Chondrocyte (in vitro differentiated cells): ENCODE data around the gene TMC4. TPM values are rescaled to one million over a fixed set of nuclear protein-coding genes. Genes with fewer than 3 reads are reported as not detected.
A peak's percentile ranks its signal among the peaks of the same experiment; 100 is the strongest.

ENCODE experiments used
- DNase-seq: peaks from one replicate; pipeline ENCODE4 v3.0.0; 2021; ENCODE audit warnings: mixed read lengths, low spot score
- H3K27ac Mint-ChIP-seq: one replicate; pipeline ENCODE4 v1.8.0; 2021; ENCODE audit warnings: mild to moderate bottlenecking, moderate library complexity, mixed read lengths; ENCODE audit not compliant: unreplicated experiment
- H3K27me3 Mint-ChIP-seq: 2 replicates; pipeline ENCODE4 v1.8.0; 2021; ENCODE audit warnings: low read depth, mixed read lengths
- H3K36me3 Mint-ChIP-seq: 2 replicates; pipeline ENCODE4 v1.8.0; 2021; ENCODE audit warnings: low read depth, mixed read lengths
- H3K4me1 Mint-ChIP-seq: 2 replicates; pipeline ENCODE4 v1.8.0; 2021; ENCODE audit warnings: low read depth, mild to moderate bottlenecking, mixed read lengths
- H3K4me3 Mint-ChIP-seq: one replicate; pipeline ENCODE4 v1.8.0; 2021; ENCODE audit warnings: mild to moderate bottlenecking, moderate library complexity, mixed read lengths; ENCODE audit not compliant: unreplicated experiment
- H3K9me3 Mint-ChIP-seq: 2 replicates; pipeline ENCODE4 v1.8.0; 2021; ENCODE audit warnings: low read depth, mixed read lengths
- CTCF ChIP-seq: fragments of 200-600 bp; sonication (generic); IDR thresholded peaks from 2 replicates; pipeline ENCODE4 v1.5.0; 2021; ENCODE audit warnings: antibody characterized with exemption, mild to moderate bottlenecking, moderate library complexity
- total RNA-seq: library from RNA; stranded (reverse); gene quantifications from 3 replicates; pipeline ENCODE4 v1.2.1, GENCODE V29; 2021

The TMC4 gene
- total RNA-seq, 1 donor from 2014 or later, result 3.7 TPM

GRCh38 chr19:54137699-54138488 lies 35.1 kb downstream of the TMC4 start, which contains the start of gene CNOT3:
TSS of gene CNOT3 (plus strand) at chr19:54137762. CDS start at chr19:54142979, 5,217 bp downstream.
- Mint-ChIP-seq H3K4me1 (peaks cover 51% of the 10 kb centered on the region), H3K27ac (peak within 1 kb of the TSS; percentile 93), H3K27me3 (peaks cover 4% of the 10 kb centered on the region), H3K4me3 (peak within 1 kb of the TSS; percentile 81), H3K36me3 (peaks cover under 1% of the 10 kb centered on the region), H3K9me3 (no peaks in the 10 kb centered on the region)
- TF ChIP-seq CTCF, result peak; percentile 63
- DNase-seq, result no peak

- no peaks in the 10 kb centered on the region for H3K36me3 Mint-ChIP-seq
- peaks cover 4% of the 10 kb centered on the region for H3K27me3 Mint-ChIP-seq
- no peaks in the 10 kb centered on the region for H3K9me3 Mint-ChIP-seq
- peak overlapping the region; percentile 81 for H3K4me3 Mint-ChIP-seq
- peak; percentile 100 for DNase-seq
- peak overlapping the region; percentile 93 for H3K27ac Mint-ChIP-seq
- H3K4me1 Mint-ChIP-seq, result peaks cover 46% of the 10 kb centered on the region
- no peak for TF ChIP-seq CTCF
Observed at GRCh38 chr19:54136864-54137698, 35.9 kb downstream of the TMC4 start.

- DNase-seq, result no peak
- TF ChIP-seq CTCF, result no peak
- Mint-ChIP-seq H3K4me1 (peaks cover 37% of the 10 kb centered on the region), H3K27ac (peak overlapping the region; percentile 93), H3K27me3 (peaks cover 4% of the 10 kb centered on the region), H3K9me3 (no peaks in the 10 kb centered on the region), H3K36me3 (peaks cover 2% of the 10 kb centered on the region), H3K4me3 (peak overlapping the region; percentile 79)
Observed at GRCh38 chr19:54136086-54136863, 36.7 kb downstream of the TMC4 start.

GRCh38 chr19:54133957-54134590 lies 38.9 kb downstream of the TMC4 start:
- Mint-ChIP-seq H3K9me3 (no peaks in the 10 kb centered on the region), H3K27ac (peak overlapping the region; percentile 49), H3K36me3 (peaks cover 6% of the 10 kb centered on the region), H3K27me3 (peaks cover 4% of the 10 kb centered on the region), H3K4me3 (no peak overlapping the region), H3K4me1 (peaks cover 19% of the 10 kb centered on the region)
- no peak for DNase-seq
- no peak for TF ChIP-seq CTCF
